SU-DHL-6 (cell line): ENCODE results near the gene FZD4.

Experiments used
- H2AFZ ChIP-seq: fragments of 200-600 bp; sonication (generic); 2 replicates; pipeline ENCODE4 v1.6.1; 2014; ENCODE audit warnings: low read depth, mild to moderate bottlenecking, moderate library complexity, mixed read lengths, antibody characterized with exemption, low read length; ENCODE audit not compliant: severe bottlenecking
- H3F3A ChIP-seq: fragments of 200-600 bp; shearing (Covaris generic); 2 replicates; pipeline ENCODE4 v1.6.0; 2016; ENCODE audit warnings: antibody characterized with exemption, mild to moderate bottlenecking; ENCODE audit not compliant: insufficient read depth
- H3K27ac ChIP-seq: fragments of 200-600 bp; sonication (generic); 2 replicates; pipeline ENCODE4 v1.5.1; 2016; ENCODE audit warnings: low read depth, mild to moderate bottlenecking, low read length, moderate library complexity, mixed read lengths
- H3K27me3 ChIP-seq: fragments of 200-600 bp; sonication (generic), shearing (Covaris generic); 2 replicates; pipeline ENCODE4 v1.6.0; 2014; ENCODE audit warnings: mild to moderate bottlenecking, low read length
- H3K36me3 ChIP-seq: fragments of 200-600 bp; sonication (generic); 2 replicates; pipeline ENCODE4 v1.6.1; 2014; ENCODE audit warnings: mild to moderate bottlenecking, low read length, mixed read lengths
- H3K4me2 ChIP-seq: fragments of 300-600, 200-600 bp; shearing (Covaris generic), sonication (generic); 2 replicates; pipeline ENCODE4 v1.6.0; 2014; ENCODE audit warnings: low read length, low read depth, mild to moderate bottlenecking; ENCODE audit not compliant: poor library complexity, severe bottlenecking
- H3K4me3 ChIP-seq: fragments of 200-600 bp; sonication (generic); 2 replicates; pipeline ENCODE4 v1.5.1; 2014; ENCODE audit warnings: antibody characterized with exemption, low read length, mild to moderate bottlenecking, mixed read lengths; ENCODE audit not compliant: insufficient read depth, poor library complexity, severe bottlenecking
- H3K79me2 ChIP-seq: fragments of 200-600 bp; sonication (generic); 2 replicates; pipeline ENCODE4 v1.6.1; 2014; ENCODE audit warnings: mild to moderate bottlenecking, low read length, moderate library complexity; ENCODE audit not compliant: insufficient read depth
- H3K9ac ChIP-seq: fragments of 200-600 bp; sonication (generic); 2 replicates; pipeline ENCODE4 v1.7.0; 2014; ENCODE audit warnings: mild to moderate bottlenecking, low read length
- H3K9me2 ChIP-seq: fragments of 200-600 bp; sonication (generic); replicated peaks from 2 replicates; pipeline ENCODE4 v1.6.1; 2014; ENCODE audit warnings: low read length; ENCODE audit not compliant: insufficient read depth
- H3K9me3 ChIP-seq: fragments of 200-600 bp; sonication (generic); 2 replicates; pipeline ENCODE4 v1.6.1; 2014; ENCODE audit warnings: low read length, mixed read lengths; ENCODE audit not compliant: insufficient read depth
- H4K20me1 ChIP-seq: fragments of 200-600 bp; sonication (generic); 2 replicates; pipeline ENCODE4 v1.6.1; 2014; ENCODE audit warnings: low read depth, mild to moderate bottlenecking, antibody characterized with exemption, low read length, moderate library complexity, mixed read lengths
- EZH2phosphoT487 ChIP-seq: fragments of 200-600 bp; sonication (generic), shearing (Covaris generic); conservative IDR thresholded peaks from 2 replicates; pipeline ENCODE4 v1.6.1; 2018; ENCODE audit warnings: mild to moderate bottlenecking, antibody characterized with exemption, low read length, moderate library complexity, mixed read lengths
- TF ChIP-seq, protein P1 (sequence below): fragments of 200-600 bp; sonication (generic); IDR thresholded peaks from one replicate; pipeline ENCODE4 v1.5.1; 2017; ENCODE audit warnings: antibody characterized with exemption, mild to moderate bottlenecking, low read length, moderate library complexity; ENCODE audit not compliant: insufficient read depth, poor library complexity, severe bottlenecking

The FZD4 gene

DNA sequence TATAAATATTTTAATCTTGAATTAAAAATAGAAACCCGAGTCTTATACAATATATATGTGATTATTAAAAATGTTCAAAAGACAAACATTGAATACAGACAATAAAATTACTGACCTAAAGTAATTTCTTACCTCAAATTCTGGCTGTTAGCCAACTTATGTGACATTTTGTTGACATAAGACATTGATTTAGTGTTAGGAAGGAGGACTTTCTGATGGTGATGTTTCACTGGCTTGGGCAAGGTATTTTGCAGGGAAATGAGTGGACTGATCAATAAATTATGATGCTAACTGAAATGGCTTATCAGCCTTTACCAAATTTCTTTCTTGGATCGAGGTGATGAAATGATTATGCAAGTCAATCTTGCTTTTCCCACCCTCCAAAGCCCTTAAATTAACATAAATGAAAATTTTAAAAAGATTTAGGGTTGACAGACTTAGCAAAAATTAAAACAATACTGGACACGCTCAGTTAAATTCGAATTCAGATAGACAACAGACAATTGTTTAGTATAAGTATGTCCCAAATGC, 33.2 kb upstream of the FZD4 start:
- Histone ChIP-seq H3K4me3 (no peak overlapping the region), H3K4me2 (no peak overlapping the region), H3F3A (no peaks in the 10 kb centered on the region), H3K27me3 (no peaks in the 10 kb centered on the region), H3K27ac (no peak overlapping the region), H2AFZ (no peak overlapping the region), H3K9ac (no peak overlapping the region), H3K36me3 (no peaks in the 10 kb centered on the region), H3K79me2 (no peaks in the 10 kb centered on the region), H3K9me3 (no peaks in the 10 kb centered on the region), H3K9me2 (no peaks in the 10 kb centered on the region), H4K20me1 (no peaks in the 10 kb centered on the region)
- no peak for TF ChIP-seq EZH2phosphoT487
- TF ChIP-seq, protein P1, sequence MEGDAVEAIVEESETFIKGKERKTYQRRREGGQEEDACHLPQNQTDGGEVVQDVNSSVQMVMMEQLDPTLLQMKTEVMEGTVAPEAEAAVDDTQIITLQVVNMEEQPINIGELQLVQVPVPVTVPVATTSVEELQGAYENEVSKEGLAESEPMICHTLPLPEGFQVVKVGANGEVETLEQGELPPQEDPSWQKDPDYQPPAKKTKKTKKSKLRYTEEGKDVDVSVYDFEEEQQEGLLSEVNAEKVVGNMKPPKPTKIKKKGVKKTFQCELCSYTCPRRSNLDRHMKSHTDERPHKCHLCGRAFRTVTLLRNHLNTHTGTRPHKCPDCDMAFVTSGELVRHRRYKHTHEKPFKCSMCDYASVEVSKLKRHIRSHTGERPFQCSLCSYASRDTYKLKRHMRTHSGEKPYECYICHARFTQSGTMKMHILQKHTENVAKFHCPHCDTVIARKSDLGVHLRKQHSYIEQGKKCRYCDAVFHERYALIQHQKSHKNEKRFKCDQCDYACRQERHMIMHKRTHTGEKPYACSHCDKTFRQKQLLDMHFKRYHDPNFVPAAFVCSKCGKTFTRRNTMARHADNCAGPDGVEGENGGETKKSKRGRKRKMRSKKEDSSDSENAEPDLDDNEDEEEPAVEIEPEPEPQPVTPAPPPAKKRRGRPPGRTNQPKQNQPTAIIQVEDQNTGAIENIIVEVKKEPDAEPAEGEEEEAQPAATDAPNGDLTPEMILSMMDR = no peak

- H3K9ac ChIP-seq = no peak overlapping the region
- H2AFZ ChIP-seq = no peak overlapping the region
- no peaks in the 10 kb centered on the region for H3K9me3 ChIP-seq
- no peak overlapping the region for H3K4me3 ChIP-seq
- no peaks in the 10 kb centered on the region for H3K36me3 ChIP-seq
- no peaks in the 10 kb centered on the region for H4K20me1 ChIP-seq
- no peaks in the 10 kb centered on the region for H3K9me2 ChIP-seq
- TF ChIP-seq EZH2phosphoT487 = no peak
- TF ChIP-seq, protein P1 = no peak
- no peaks in the 10 kb centered on the region for H3F3A ChIP-seq
- no peaks in the 10 kb centered on the region for H3K79me2 ChIP-seq
- no peaks in the 10 kb centered on the region for H3K27me3 ChIP-seq
- H3K4me2 ChIP-seq = no peak overlapping the region
- H3K27ac ChIP-seq = no peak overlapping the region
These were observed 32.5 kb upstream of the FZD4 start for GRCh38 chr11:86987679-86988078.

- Histone ChIP-seq H3K36me3 (no peaks in the 10 kb centered on the region), H3K27me3 (no peaks in the 10 kb centered on the region), H3K4me2 (no peak overlapping the region), H3K9ac (no peak overlapping the region), H3K9me3 (no peaks in the 10 kb centered on the region), H3K79me2 (no peaks in the 10 kb centered on the region), H4K20me1 (no peaks in the 10 kb centered on the region), H3F3A (no peaks in the 10 kb centered on the region), H3K9me2 (no peaks in the 10 kb centered on the region), H2AFZ (no peak overlapping the region), H3K27ac (no peak overlapping the region), H3K4me3 (no peak overlapping the region)
- TF ChIP-seq, protein P1 = no peak
- no peak for TF ChIP-seq EZH2phosphoT487
These were observed 29.5 kb upstream of the FZD4 start for GRCh38 chr11:86984701-86985100.
